ENCODE data around the gene NAPSA. TPM values are rescaled to one million over a fixed set of nuclear protein-coding genes. Genes with fewer than 3 reads are reported as not detected.
"Not testable (repeated sequence)": the region's sequence is repeated elsewhere in the genome, so short reads cannot be mapped to it uniquely, and the experiment has no call there.

NAPSA gene
- total RNA-seq, 2 donors from 2014 or later: 0.85 to 5.0 TPM

- WGBS: 94% methylated on average over 4 of the region's 4 CpGs
- intact Hi-C loops (cut with DNase I): no loop called here
- no peaks in the 10 kb centered on the region for H3K27me3 ChIP-seq (replicated peaks; ENCODE audit: insufficient read depth)
These were observed 28.1 kb upstream of the NAPSA start for GRCh38 chr19:50393589-50393988.

DNA sequence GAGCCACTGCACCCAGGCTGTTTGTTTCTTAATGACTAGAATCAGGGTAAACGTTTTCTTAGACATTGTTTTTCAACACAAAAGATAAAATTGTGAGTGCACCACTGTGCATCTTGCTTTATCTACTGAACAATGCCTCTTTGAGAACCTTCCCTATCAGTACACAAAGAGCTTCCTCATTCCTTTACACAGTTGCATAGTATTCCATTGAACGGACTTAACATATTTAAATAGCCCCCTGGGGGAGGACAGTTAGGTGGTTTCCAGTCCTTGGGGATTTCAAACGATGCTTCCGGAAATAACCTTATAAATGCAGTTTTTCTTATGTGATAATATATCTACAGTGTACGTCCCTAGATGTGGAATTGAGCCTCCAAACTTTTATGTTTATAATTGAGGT, 27.3 kb upstream of the NAPSA start:
- Histone ChIP-seq H3K4me1 (replicated peaks) (no peaks in the 10 kb centered on the region), H3K27ac (no peak overlapping the region), H3K27me3 (replicated peaks; ENCODE audit: insufficient read depth) (no peaks in the 10 kb centered on the region), H3K36me3 (no peaks in the 10 kb centered on the region), H3K4me3 (no peak overlapping the region), H3K9me3 (no peaks in the 10 kb centered on the region)
- DNase-seq (ENCODE audit: low spot score): no peak
- intact Hi-C loops (cut with DNase I): no loop called here
- WGBS: 94% methylated on average over 5 of the region's 5 CpGs
- TF ChIP-seq POLR2AphosphoS5 (IDR thresholded peaks at IDR 0.05) (no peak), POLR2A (IDR thresholded peaks at IDR 0.05) (no peak)
- TF ChIP-seq, protein P1, sequence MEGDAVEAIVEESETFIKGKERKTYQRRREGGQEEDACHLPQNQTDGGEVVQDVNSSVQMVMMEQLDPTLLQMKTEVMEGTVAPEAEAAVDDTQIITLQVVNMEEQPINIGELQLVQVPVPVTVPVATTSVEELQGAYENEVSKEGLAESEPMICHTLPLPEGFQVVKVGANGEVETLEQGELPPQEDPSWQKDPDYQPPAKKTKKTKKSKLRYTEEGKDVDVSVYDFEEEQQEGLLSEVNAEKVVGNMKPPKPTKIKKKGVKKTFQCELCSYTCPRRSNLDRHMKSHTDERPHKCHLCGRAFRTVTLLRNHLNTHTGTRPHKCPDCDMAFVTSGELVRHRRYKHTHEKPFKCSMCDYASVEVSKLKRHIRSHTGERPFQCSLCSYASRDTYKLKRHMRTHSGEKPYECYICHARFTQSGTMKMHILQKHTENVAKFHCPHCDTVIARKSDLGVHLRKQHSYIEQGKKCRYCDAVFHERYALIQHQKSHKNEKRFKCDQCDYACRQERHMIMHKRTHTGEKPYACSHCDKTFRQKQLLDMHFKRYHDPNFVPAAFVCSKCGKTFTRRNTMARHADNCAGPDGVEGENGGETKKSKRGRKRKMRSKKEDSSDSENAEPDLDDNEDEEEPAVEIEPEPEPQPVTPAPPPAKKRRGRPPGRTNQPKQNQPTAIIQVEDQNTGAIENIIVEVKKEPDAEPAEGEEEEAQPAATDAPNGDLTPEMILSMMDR (IDR thresholded peaks at IDR 0.05): no peak

More at GRCh38 chr19:50393589-50393988, 28.1 kb upstream of the NAPSA start:
- no peaks in the 10 kb centered on the region for H3K4me1 ChIP-seq (replicated peaks)
- H3K36me3 ChIP-seq: no peaks in the 10 kb centered on the region
- H3K4me3 ChIP-seq: no peak overlapping the region
- H3K27ac ChIP-seq: no peak overlapping the region
- no peak for DNase-seq (ENCODE audit: low spot score)
- TF ChIP-seq POLR2AphosphoS5 (IDR thresholded peaks at IDR 0.05): no peak
- TF ChIP-seq, protein P1 (IDR thresholded peaks at IDR 0.05): no peak
- no peak for TF ChIP-seq POLR2A (IDR thresholded peaks at IDR 0.05)
- no peaks in the 10 kb centered on the region for H3K9me3 ChIP-seq

DNA sequence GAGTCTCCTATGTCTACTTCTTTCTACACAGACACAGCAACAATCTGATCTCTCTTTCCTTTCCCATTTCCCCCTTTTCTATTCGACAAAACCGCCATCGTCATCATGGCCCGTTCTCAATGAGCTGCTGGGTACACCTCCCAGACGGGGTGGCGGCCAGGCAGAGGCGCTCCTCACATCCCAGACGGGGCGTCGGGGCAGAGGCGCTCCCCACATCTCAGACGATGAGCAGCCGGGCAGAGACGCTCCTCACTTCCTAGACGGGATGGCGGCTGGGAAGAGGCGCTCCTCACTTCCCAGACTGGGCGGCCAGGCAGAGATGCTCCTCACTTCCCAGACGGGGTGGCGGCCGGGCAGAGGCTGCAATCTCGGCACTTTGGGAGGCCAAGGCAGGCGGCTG, 25.5 kb upstream of the NAPSA start:
- H3K4me1 ChIP-seq (replicated peaks); H3K27ac ChIP-seq; H3K9me3 ChIP-seq; H3K4me3 ChIP-seq; H3K36me3 ChIP-seq; H3K27me3 ChIP-seq (replicated peaks; ENCODE audit: insufficient read depth); DNase-seq (ENCODE audit: low spot score); intact Hi-C loops (cut with DNase I): not testable (repeated sequence)
- WGBS: 96% methylated on average over 23 of the region's 23 CpGs

DNA sequence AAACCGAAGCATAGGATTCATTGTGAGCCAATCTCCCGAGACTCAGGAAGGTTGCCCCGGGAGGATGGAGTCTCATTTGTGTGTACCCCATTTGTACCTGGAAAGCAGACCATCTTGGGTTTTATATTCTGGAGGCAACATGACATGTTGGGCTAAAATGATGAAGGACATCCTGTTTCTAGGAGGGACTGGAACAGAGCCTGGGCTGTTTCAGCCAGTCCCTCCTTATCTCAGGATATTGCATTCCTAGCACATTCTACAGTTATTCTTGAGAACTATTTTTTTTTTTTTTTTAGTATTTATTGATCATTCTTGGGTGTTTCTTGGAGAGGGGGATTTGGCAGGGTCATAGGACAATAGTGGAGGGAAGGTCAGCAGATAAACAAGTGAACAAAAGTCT, 24.9 kb upstream of the NAPSA start:
- H3K27ac ChIP-seq; H3K36me3 ChIP-seq; DNase-seq (ENCODE audit: low spot score); intact Hi-C loops (cut with DNase I); H3K4me3 ChIP-seq; H3K4me1 ChIP-seq (replicated peaks); H3K9me3 ChIP-seq; H3K27me3 ChIP-seq (replicated peaks; ENCODE audit: insufficient read depth): not testable (repeated sequence)
- 93% methylated on average over 3 of the region's 3 CpGs for WGBS

DNA sequence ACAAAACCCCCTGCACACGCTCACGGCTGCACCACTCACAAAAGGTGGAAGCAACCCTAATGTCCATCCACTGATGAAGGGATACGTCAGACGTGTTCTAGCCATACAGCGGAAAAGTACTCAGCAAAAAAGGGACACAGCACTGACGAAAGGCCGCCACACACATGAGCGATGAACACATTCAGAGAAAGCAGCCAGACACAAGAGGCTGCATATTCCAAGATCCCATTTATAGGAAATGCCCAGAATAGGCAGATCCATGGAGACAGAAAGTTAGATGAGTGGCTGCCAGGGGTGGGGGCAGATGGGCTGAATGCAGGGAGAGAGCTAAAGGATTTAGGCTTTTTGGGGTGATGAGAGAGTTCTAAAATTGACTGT, 22.4 kb upstream of the NAPSA start:
- no peak overlapping the region for H3K27ac ChIP-seq
- no peak for DNase-seq (ENCODE audit: low spot score)
- intact Hi-C loops (cut with DNase I): loop anchor here (10.0 kb wide), 1 partner anchor 417 kb away; no protein-coding TSS in a partner anchor
- H3K4me1 ChIP-seq (replicated peaks): peaks cover 5% of the 10 kb centered on the region
- H3K4me3 ChIP-seq: no peak overlapping the region
- no peaks in the 10 kb centered on the region for H3K27me3 ChIP-seq (replicated peaks; ENCODE audit: insufficient read depth)
- TF ChIP-seq POLR2AphosphoS5 (IDR thresholded peaks at IDR 0.05) (no peak), POLR2A (IDR thresholded peaks at IDR 0.05) (no peak)
- TF ChIP-seq, protein P1 (IDR thresholded peaks at IDR 0.05): no peak
- H3K36me3 ChIP-seq: no peaks in the 10 kb centered on the region
- WGBS: 95% methylated on average over 8 of the region's 8 CpGs
- H3K9me3 ChIP-seq: no peaks in the 10 kb centered on the region

- H3K27me3 ChIP-seq (replicated peaks; ENCODE audit: insufficient read depth): no peaks in the 10 kb centered on the region
- DNase-seq (ENCODE audit: low spot score): no peak
- H3K4me1 ChIP-seq (replicated peaks): peaks cover 5% of the 10 kb centered on the region
- TF ChIP-seq POLR2A (IDR thresholded peaks at IDR 0.05) (no peak), POLR2AphosphoS5 (IDR thresholded peaks at IDR 0.05) (no peak)
- TF ChIP-seq, protein P1 (IDR thresholded peaks at IDR 0.05): no peak
- no peaks in the 10 kb centered on the region for H3K9me3 ChIP-seq
- intact Hi-C loops (cut with DNase I): loop anchor here (10.0 kb wide), 1 partner anchor 417 kb away; no protein-coding TSS in a partner anchor
- no peak overlapping the region for H3K27ac ChIP-seq
- peaks cover 0 to under 1% of the 10 kb centered on the region in 2 donors for H3K36me3 ChIP-seq
- H3K4me3 ChIP-seq: no peak overlapping the region
- WGBS: 82% methylated on average over 21 of the region's 21 CpGs
These were observed 21.9 kb upstream of the NAPSA start for GRCh38 chr19:50387176-50387867.

All from prostate gland (tissue), 2 donors.